Stimulated activated CD4-positive, alpha-beta T cell treated with anti-CD3 and anti-CD28 coated beads, Interleukin-12 subunit alpha, Interleukin-12 subunit beta, amount 100 ng/mL, for 48 hours (primary cell): ENCODE measurements around the gene MRPL32.

ENCODE experiments used
- DNase-seq, 3 donors: peaks; one replicate each; pipeline ENCODE4 v3.0.0-alpha.2; 2020; ENCODE audit warnings: low read depth in 2 of 3, low spot score in 1 of 3

The MRPL32 gene

GRCh38 chr7:42926204-42926603 lies 6.0 kb upstream of the MRPL32 start:
- DNase-seq = no peak

GRCh38 chr7:42928754-42929153 lies 3.4 kb upstream of the MRPL32 start:
- DNase-seq = no peak

DNA sequence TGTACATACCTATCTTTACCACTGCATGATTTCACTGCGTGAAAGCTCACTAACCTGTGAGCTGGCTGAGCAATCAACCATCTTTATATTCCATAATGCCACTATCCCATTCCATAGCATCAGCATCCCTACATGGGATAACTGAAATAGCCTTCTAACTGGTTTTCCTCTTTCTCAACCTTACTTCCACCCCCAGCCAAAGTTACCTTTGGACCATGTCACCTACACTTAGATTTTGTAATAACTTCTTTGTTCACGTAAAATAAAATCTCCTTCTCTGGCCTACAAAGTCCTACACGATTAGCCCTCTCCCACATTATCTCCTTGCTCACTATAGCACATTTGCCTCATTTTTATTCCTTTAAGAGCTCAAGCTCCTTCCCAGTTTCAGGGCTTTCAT lies 2.7 kb upstream of the MRPL32 start:
- no peak for DNase-seq

- DNase-seq = no peak
These were observed 1.3 kb upstream of the MRPL32 start for GRCh38 chr7:42930889-42931288.

GRCh38 chr7:42931447-42931833 lies 736 bp upstream of the MRPL32 start:
- no peak for DNase-seq

- DNase-seq = no peak
These were observed 825 bp downstream of the MRPL32 start for GRCh38 chr7:42932811-42933591.

- DNase-seq = no peak
These were observed 2.1 kb downstream of the MRPL32 start for GRCh38 chr7:42934291-42934690.

DNA sequence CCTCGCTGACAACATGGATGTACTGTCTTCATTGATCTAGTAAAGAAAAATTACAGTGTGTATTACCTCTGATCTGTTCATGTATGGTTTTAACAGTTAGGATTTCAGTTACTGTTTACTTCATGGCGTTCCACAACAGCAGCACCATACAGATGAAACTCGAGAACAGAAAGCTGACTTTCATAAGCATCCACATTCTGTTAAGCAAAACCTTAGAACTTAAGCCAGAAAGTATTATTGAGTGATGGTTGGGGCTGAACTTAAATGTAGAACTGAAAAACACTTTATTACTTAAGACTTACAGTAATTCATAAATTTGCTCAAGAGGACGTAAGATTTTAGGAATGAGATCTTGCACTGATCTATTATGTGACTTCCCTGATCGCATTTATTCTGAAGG lies 3.7 kb downstream of the MRPL32 start:
- DNase-seq = no peak

DNA sequence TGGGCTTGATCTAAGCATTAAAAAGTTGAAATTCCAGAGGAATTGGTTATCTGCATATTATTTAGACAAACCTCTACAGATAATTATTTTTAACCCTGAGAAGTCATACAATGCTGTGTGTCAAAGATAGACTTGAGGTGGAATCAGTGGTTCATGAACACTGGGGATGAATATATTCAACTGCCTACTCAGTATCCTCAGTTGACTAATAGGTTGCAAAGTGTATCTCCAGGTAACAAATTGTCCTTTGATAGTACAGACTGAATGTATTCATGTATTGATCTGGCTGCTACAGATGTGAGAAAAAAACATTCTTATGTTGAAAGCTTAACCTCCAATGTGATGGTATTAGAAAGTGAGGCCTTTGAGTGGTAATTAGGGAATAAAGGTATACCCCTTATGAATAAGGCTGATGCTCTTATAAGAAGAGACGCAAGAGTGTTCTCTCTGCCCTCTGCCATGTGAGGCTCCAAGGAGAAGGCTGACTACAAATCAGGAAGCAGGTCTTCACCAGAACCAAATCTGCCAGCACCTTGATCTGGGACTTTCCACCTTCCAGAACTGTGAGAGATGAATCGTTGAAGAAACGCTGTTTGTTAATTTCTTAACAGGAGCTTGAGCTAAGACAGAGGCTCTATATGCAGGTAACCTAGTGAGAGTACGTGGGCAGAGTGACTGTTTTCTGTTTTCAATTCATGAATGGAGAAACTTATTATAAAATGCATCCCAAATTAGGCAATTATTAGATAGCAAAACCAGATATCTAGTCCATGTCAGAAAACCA lies 7.5 kb downstream of the MRPL32 start:
- no peak for DNase-seq

GRCh38 chr7:42940985-42941847 lies 9.0 kb downstream of the MRPL32 start:
- peak; percentile 58 to 76 (median 69) for DNase-seq

DNA sequence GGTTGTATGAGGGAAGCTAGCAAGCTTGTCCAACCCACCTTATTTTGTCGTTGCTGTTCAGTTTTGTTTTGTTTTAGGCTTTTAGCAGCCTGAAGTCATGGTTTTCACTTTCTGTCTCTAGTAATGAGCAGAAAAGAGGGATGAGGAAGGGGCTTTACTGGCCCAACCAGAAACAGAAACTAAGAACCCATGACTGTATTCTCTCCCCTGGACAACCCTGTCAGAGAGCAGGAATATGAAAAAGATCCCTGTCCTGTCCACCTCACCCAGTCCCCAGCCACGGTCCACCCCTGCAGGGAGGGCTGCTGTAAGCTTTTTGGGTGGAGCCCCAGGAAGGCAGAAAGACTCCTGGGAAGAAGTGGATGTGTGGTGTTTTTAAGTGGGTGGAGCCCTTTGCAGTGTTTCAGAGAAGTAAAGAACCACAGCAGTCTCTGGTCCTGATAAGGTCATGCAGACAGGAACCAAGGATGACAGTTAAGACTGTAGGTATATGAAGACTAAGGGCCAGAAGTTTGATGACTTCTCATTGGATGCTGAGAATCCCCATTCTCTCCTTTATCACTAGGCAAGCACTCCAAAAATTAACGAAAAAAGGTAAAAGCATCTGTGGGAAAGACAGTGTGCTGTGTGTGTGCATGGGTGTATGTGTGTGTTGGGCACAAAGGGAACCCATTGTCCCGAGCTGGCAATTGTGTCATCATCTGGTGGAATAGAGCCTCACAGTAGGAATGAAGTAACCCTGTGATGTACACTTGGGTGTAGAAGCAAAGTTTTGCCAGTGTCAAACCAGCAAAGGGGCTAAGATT lies 13.8 kb downstream of the MRPL32 start:
- DNase-seq = no peak

DNA sequence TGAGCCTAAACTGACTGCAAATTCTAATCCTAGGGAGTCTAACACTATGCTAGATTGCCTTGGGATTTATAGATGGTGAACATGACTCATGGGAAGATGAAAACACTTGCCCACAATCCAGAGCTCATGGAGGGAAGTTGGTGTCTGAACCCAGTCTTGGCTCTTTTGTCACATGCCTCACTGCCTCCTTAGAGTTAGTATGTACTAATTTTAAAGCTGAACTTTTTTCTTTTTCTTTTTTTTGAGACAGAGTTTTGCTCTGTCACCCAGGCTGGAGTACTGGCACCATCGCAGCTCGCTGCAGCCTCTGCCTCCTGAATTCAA lies 14.4 kb downstream of the MRPL32 start:
- DNase-seq = no peak

- DNase-seq = no peak
These were observed 15.3 kb downstream of the MRPL32 start for GRCh38 chr7:42947521-42947920.

DNA sequence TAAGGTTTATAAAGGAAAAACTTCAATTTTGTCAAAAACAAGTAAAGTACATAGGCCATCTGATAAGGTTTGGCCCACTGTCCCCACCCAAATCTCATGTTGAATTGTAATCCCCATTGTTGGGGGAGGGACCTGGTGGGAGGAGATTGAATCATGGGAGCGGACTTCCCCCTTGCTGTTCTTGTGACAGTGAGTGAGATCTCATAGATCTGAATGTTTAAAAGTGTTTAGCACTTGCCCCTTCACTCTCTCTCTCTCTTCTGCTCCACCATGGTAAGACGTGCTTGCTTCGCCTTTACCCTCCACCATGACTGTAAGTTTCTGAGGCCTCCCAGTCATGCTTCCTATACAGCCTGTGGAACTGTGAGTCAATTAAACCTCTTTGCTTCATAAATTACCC lies 18.2 kb downstream of the MRPL32 start:
- no peak for DNase-seq

- no peak for DNase-seq
These were observed 20.2 kb downstream of the MRPL32 start for GRCh38 chr7:42952328-42952727.

DNA sequence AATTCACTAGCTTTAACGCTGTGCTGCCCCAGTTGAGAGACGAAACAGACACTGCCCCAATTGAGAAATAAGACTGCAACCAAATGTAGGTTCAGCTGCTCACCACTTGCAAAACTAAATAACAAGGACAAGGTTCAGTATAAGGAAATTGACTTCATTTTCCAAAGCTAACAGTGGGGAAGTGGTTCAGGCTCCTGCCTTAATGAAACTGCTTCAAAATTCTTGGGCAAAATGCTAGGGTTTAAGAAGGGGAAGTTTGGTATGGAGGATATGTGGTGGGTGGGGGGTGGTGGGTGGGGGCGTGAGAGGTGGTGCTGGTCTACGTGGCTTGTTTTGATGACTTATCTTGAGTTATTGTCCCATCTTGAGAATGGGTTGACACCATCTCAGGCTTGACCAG lies 21.8 kb downstream of the MRPL32 start:
- no peak for DNase-seq

GRCh38 chr7:42956062-42956461 lies 23.9 kb downstream of the MRPL32 start:
- DNase-seq = no peak

GRCh38 chr7:42959549-42959948 lies 27.4 kb downstream of the MRPL32 start:
- DNase-seq = no peak

DNA sequence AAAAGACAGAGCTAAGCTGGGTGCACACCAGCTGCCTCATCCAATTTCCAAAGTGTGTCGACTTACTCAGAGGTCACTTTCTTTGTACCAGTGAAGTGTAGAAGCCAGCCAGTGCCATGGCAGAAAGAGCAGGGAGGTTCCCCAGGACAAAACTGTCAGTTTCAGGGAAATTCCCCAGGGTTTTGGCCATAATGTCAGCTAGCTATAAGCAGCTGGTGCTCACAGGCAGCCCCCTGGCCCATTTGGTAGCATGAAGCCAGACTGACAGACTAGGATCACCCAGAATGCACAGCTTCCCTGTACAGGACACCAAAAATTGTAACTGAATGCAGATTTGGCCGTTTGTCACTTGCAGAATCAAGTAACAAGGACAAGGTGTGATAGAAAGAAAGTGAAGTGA lies 28.6 kb downstream of the MRPL32 start:
- DNase-seq = no peak

- DNase-seq = no peak
These were observed 29.0 kb downstream of the MRPL32 start for GRCh38 chr7:42961170-42961569.

DNA sequence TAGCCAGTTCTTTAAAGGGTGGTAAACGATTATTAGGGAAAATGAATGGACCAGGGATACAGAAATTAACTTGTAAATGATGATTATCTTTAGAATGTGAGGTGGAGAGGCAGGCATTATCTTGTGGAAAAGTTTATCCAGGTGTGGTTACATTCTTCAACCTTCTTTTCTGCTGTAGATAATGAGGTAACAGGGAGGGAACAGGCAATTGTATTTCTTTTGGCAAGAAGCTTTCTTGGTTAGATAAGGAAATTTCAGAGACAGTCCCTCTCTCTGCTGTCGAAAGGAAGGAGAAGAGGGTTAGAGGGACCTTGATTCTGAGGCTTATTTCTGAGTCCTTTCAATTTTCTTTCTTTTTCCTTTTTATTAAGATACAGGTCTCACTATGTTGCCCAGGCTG lies 32.1 kb downstream of the MRPL32 start:
- no peak for DNase-seq
